SK-N-SH (cell line): Measurements from ENCODE around the gene PTPRC. TPM values are rescaled to one million over a fixed set of nuclear protein-coding genes. Genes with fewer than 3 reads are reported as not detected.

Source experiments
- CTCF ChIA-PET: fragments of 300-600, 350-600 bp; formaldehyde crosslinking; extraction: SDS; loops from one replicate; lab custom pipeline; 2021; lab: Yijun Ruan, JAX
- POLR2A ChIA-PET: fragments of 350-600 bp; sonication (Branson Sonifier 250); formaldehyde crosslinking; extraction: SDS; loops from one replicate; lab custom pipeline; 2020; ENCODE audit warnings: antibody characterized with exemption, inconsistent platforms; lab: Yijun Ruan, JAX
- DNase-seq: peaks from one replicate; pipeline ENCODE4 v3.0.0; 2012
- H2AFZ ChIP-seq: fragments of 200-600 bp; sonication (generic); 2 replicates; pipeline ENCODE4 v1.8.1; 2016; ENCODE audit warnings: antibody characterized with exemption, mild to moderate bottlenecking, low read depth
- H3F3A ChIP-seq: fragments of 200-600 bp; sonication (generic); replicated peaks from 2 replicates; pipeline ENCODE3; 2016; ENCODE audit warnings: antibody characterized with exemption, mild to moderate bottlenecking; ENCODE audit not compliant: insufficient read depth
- H3K27ac ChIP-seq, 2 experiments: fragments of 200-500 bp in 1 of 2; fragments of 200-600 bp in 1 of 2; sonication (Bioruptor generic) in 1 of 2; sonication (generic), shearing (Covaris generic) in 1 of 2; 2 replicates each; pipeline versions ENCODE4 v1.5.1 to v1.6.1; 2014 to 2016; ENCODE audit warnings: low read depth in 2 of 2, inconsistent platforms in 1 of 2, low read length in 1 of 2, mild to moderate bottlenecking in 1 of 2, mixed read lengths in 1 of 2
- H3K27me3 ChIP-seq: fragments of 200-600 bp; sonication (generic), shearing (Covaris generic); 2 replicates; pipeline ENCODE4 v1.6.1; 2016; ENCODE audit warnings: mixed run types; ENCODE audit not compliant: insufficient read depth
- H3K36me3 ChIP-seq, 2 experiments: fragments of 200-500 bp in 1 of 2; fragments of 200-600 bp in 1 of 2; sonication (Bioruptor generic) in 1 of 2; sonication (generic) in 1 of 2; replicated peaks in 1 of 2; 2 replicates each; pipeline versions ENCODE3 to v1.5.1; 2014 to 2016; ENCODE audit warnings: low read length in 1 of 2, mild to moderate bottlenecking in 1 of 2; ENCODE audit not compliant: insufficient read depth in 2 of 2, control insufficient read depth in 1 of 2
- H3K4me1 ChIP-seq, 2 experiments: fragments of 200-500 bp in 1 of 2; fragments of 200-600 bp in 1 of 2; sonication (Bioruptor generic) in 1 of 2; sonication (generic), shearing (Covaris generic) in 1 of 2; 2 replicates each; pipeline versions ENCODE4 v1.5.1 to v1.6.1; 2014 to 2016; ENCODE audit warnings: low read depth in 1 of 2, low read length in 1 of 2, mixed run types in 1 of 2; ENCODE audit not compliant: insufficient read depth in 2 of 2, control insufficient read depth in 1 of 2
- H3K4me2 ChIP-seq: fragments of 200-600 bp; sonication (generic), shearing (Covaris generic); 2 replicates; pipeline ENCODE4 v1.6.1; 2017; ENCODE audit warnings: mixed run types
- H3K4me3 ChIP-seq, 2 experiments: fragments of 200-500 bp in 1 of 2; fragments of 200-600 bp in 1 of 2; sonication (Bioruptor generic) in 1 of 2; sonication (generic), shearing (Covaris generic) in 1 of 2; 2 replicates each; pipeline versions ENCODE4 v1.5.1 to v1.8.1; 2014 to 2016; ENCODE audit warnings: low read depth in 2 of 2, inconsistent platforms in 1 of 2, low read length in 1 of 2, mild to moderate bottlenecking in 1 of 2, mixed read lengths in 1 of 2, moderate library complexity in 1 of 2
- H3K79me2 ChIP-seq: fragments of 200-600 bp; sonication (generic); 2 replicates; pipeline ENCODE4 v1.8.1; 2017; ENCODE audit warnings: mild to moderate bottlenecking; ENCODE audit not compliant: insufficient read depth
- H3K9ac ChIP-seq: fragments of 200-600 bp; sonication (generic); 2 replicates; pipeline ENCODE4 v1.6.1; 2017; ENCODE audit warnings: mixed run types
- H3K9me2 ChIP-seq: fragments of 200-600 bp; sonication (generic); 2 replicates; pipeline ENCODE4 v1.6.1; 2017; ENCODE audit warnings: mixed run types
- H3K9me3 ChIP-seq: fragments of 200-600 bp; sonication (generic); 2 replicates; pipeline ENCODE4 v1.6.1; 2017; ENCODE audit warnings: mixed run types, mild to moderate bottlenecking, moderate library complexity
- H4K20me1 ChIP-seq: fragments of 200-600 bp; sonication (generic); 2 replicates; pipeline ENCODE4 v1.6.1; 2017; ENCODE audit warnings: mild to moderate bottlenecking, mixed run types; ENCODE audit not compliant: insufficient read depth
- ELF1 ChIP-seq: IDR thresholded peaks from 2 replicates; pipeline ENCODE4 v1.4.0; 2012
- EP300 ChIP-seq, 2 experiments: IDR thresholded peaks; 2 replicates each; pipeline versions ENCODE4 v1.4.0 to v1.6.1; 2012; ENCODE audit warnings: borderline replicate concordance in 1 of 2, low read depth in 1 of 2, low read length in 1 of 2
- EZH2phosphoT487 ChIP-seq: fragments of 200-600 bp; sonication (generic); IDR thresholded peaks from 2 replicates; pipeline ENCODE4 v1.6.1; 2017; ENCODE audit warnings: low read depth, mixed run types, mild to moderate bottlenecking, antibody characterized with exemption, moderate library complexity, borderline replicate concordance
- FOXJ3 ChIP-seq: sonication (generic); formaldehyde crosslinking; IDR thresholded peaks from 2 replicates; pipeline ENCODE4 v1.5.1; 2020; ENCODE audit warnings: mild to moderate bottlenecking, missing genetic modification reagents
- GABPA ChIP-seq: IDR thresholded peaks from 2 replicates; pipeline ENCODE4 v1.4.0; 2012; ENCODE audit warnings: low read depth, mild to moderate bottlenecking
- IRF3 ChIP-seq: fragments of 150-350 bp; IDR thresholded peaks from 2 replicates; pipeline ENCODE4 v1.6.1; 2016; ENCODE audit warnings: mild to moderate bottlenecking, low read depth, low read length
- MEF2A ChIP-seq: IDR thresholded peaks from 2 replicates; pipeline ENCODE4 v1.4.0; 2012; ENCODE audit warnings: low read depth, borderline replicate concordance
- NFIC ChIP-seq: IDR thresholded peaks from 2 replicates; pipeline ENCODE4 v1.4.0; 2012; ENCODE audit warnings: borderline replicate concordance
- PBX3 ChIP-seq: IDR thresholded peaks from 2 replicates; pipeline ENCODE4; 2012
- RCOR1 ChIP-seq: fragments of 150-350 bp; IDR thresholded peaks from 2 replicates; pipeline ENCODE4 v1.6.1; 2017; ENCODE audit warnings: antibody characterized with exemption, low read length
- REST ChIP-seq: IDR thresholded peaks from 2 replicates; pipeline ENCODE4 v1.6.1; 2012; ENCODE audit warnings: mild to moderate bottlenecking, low read depth, low read length, moderate library complexity
- RFX5 ChIP-seq: IDR thresholded peaks from 2 replicates; pipeline ENCODE4 v1.6.1; 2012; ENCODE audit warnings: mild to moderate bottlenecking, improper control_type of control experiment, low read length
- SMC3 ChIP-seq: IDR thresholded peaks from 2 replicates; pipeline ENCODE4 v1.6.1; 2012; ENCODE audit warnings: low read depth, low read length, improper control_type of control experiment
- TAF1 ChIP-seq: IDR thresholded peaks from 2 replicates; pipeline ENCODE4 v1.6.1; 2012; ENCODE audit warnings: low read depth, mild to moderate bottlenecking, low read length, moderate library complexity, borderline replicate concordance
- TCF12 ChIP-seq: IDR thresholded peaks from 2 replicates; pipeline ENCODE4 v1.4.0; 2012
- USF2 ChIP-seq: fragments of 150-350 bp; IDR thresholded peaks from 2 replicates; pipeline ENCODE4 v1.6.1; 2017; ENCODE audit warnings: antibody characterized with exemption, low read length, low read depth, borderline replicate concordance
- YY1 ChIP-seq: IDR thresholded peaks from 2 replicates; pipeline ENCODE4 v1.4.0; 2012; ENCODE audit warnings: low read depth, mild to moderate bottlenecking
- ZBTB33 ChIP-seq: IDR thresholded peaks from 2 replicates; pipeline ENCODE4 v1.4.0; 2012; ENCODE audit warnings: low read depth, borderline replicate concordance
- WGBS: methylation state at CpG from one replicate; pipeline ENCODE4 v1.1.6; 2017; ENCODE audit warnings: low lambda C conversion rate; 5-methylcytosine and 5-hydroxymethylcytosine counted together
- polyA plus RNA-seq, 3 experiments: library from polyadenylated mRNA; depleted of rRNA; stranded (reverse); fragments of >200 nt; gene quantifications; 2 replicates each; pipeline ENCODE4 v1.2.3, GENCODE V29; 2012

PTPRC gene
- polyA plus RNA-seq, 1 of the 3 experiments (the other 2 are of a cell fraction): 0.03 TPM

- TF ChIP-seq PBX3: no peak
- TF ChIP-seq GABPA: no peak
- TF ChIP-seq, all 33 proteins: peak for 0
Observed at GRCh38 chr1:198643808-198644207, 5.0 kb downstream of the PTPRC start (continued).

GRCh38 chr1:198647055-198647454 lies 8.2 kb downstream of the PTPRC start:
- no peak overlapping the region for H3K4me2 ChIP-seq
- peaks cover 1% of the 10 kb centered on the region for H3F3A ChIP-seq
- no peak overlapping the region for H3K27ac ChIP-seq
- WGBS: 73% methylated on average over 1 of the region's 1 CpG
- no peak overlapping the region for H2AFZ ChIP-seq
- H3K4me1 ChIP-seq: peaks cover 2 to 5% of the 10 kb centered on the region in 2 experiments; a peak in 1 of 4 replicates
- no peaks in the 10 kb centered on the region for H3K36me3 ChIP-seq
- H3K4me3 ChIP-seq: no peak overlapping the region
- no peaks in the 10 kb centered on the region for H3K27me3 ChIP-seq
- no peak for DNase-seq
- H3K79me2 ChIP-seq: no peaks in the 10 kb centered on the region
- no peaks in the 10 kb centered on the region for H3K9me3 ChIP-seq
- no peaks in the 10 kb centered on the region for H4K20me1 ChIP-seq
- TF ChIP-seq USF2: no peak
- TF ChIP-seq EZH2phosphoT487: no peak
- no peak for TF ChIP-seq YY1
- no peak for TF ChIP-seq EP300 (IDR thresholded peaks at IDR 0.05; ENCODE audit: borderline replicate concordance in 1 of 2, low read depth in 1 of 2, low read length in 1 of 2)
- no peak overlapping the region for H3K9ac ChIP-seq
- POLR2A ChIA-PET: no interaction called here
- H3K9me2 ChIP-seq: no peaks in the 10 kb centered on the region
- CTCF ChIA-PET: no interaction called here

- no peak for TF ChIP-seq RCOR1
- TF ChIP-seq ZBTB33: no peak
- TF ChIP-seq EZH2phosphoT487: no peak
- TF ChIP-seq MEF2A: no peak
- TF ChIP-seq REST: no peak
- TF ChIP-seq FOXJ3 (CRISPR knock-in tag): no peak
- no peak for TF ChIP-seq TCF12
- TF ChIP-seq SMC3: no peak
- TF ChIP-seq IRF3: no peak
- TF ChIP-seq RFX5: no peak
- no peak for TF ChIP-seq EP300 (IDR thresholded peaks at IDR 0.05; ENCODE audit: borderline replicate concordance in 1 of 2, low read depth in 1 of 2, low read length in 1 of 2)
- no peak for TF ChIP-seq TAF1
- no peak for TF ChIP-seq NFIC
- no peak for TF ChIP-seq ELF1
- no peaks in the 10 kb centered on the region for H3K9me2 ChIP-seq
- no peaks in the 10 kb centered on the region for H3K36me3 ChIP-seq
- H3K79me2 ChIP-seq: no peaks in the 10 kb centered on the region
- no peaks in the 10 kb centered on the region for H4K20me1 ChIP-seq
- no peak overlapping the region for H3K27ac ChIP-seq
- no peaks in the 10 kb centered on the region for H3F3A ChIP-seq
- no peaks in the 10 kb centered on the region for H3K9me3 ChIP-seq
- POLR2A ChIA-PET: no interaction called here
- H3K27me3 ChIP-seq: no peaks in the 10 kb centered on the region
- no peak overlapping the region for H3K4me2 ChIP-seq
- no peak for DNase-seq
- H3K4me3 ChIP-seq: no peak overlapping the region
- H3K4me1 ChIP-seq: peaks cover 2 to 5% of the 10 kb centered on the region in 2 experiments; a peak in 1 of 4 replicates
- CTCF ChIA-PET: no interaction called here
- H2AFZ ChIP-seq: 0 out of 2 replicates have a peak overlapping the region, but pooled peaks have one; percentile 13
- H3K9ac ChIP-seq: no peak overlapping the region
Observed at GRCh38 chr1:198648592-198648991, 9.8 kb downstream of the PTPRC start.
